ENCODE measurements around the gene PC. TPM values are rescaled to one million over a fixed set of nuclear protein-coding genes. Genes with fewer than 3 reads are reported as not detected.

PC gene
- total and polyA plus RNA-seq, 11 donors, result 2.6 to 22.4 (median 13.1) TPM

DNA sequence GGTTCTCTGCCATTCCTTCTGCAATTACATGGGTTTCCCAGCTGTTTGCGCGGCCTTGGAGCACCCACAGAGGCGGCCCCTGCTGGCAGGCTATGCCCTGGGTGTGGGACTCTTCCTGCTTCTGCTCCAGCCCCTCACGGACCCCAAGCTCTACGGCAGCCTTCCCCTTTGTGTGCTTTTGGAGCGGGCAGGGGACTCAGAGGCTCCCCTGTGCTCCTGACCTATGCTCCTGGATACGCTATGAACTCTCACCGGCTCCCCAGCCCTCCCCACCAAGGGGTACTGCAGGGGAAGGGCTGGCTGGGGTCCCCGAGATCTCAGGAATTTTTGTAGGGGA, 112.3 kb downstream of the PC start:
- TF ChIP-seq POLR2A (IDR thresholded peaks at IDR 0.05), result no peak
- TF ChIP-seq, protein P1, sequence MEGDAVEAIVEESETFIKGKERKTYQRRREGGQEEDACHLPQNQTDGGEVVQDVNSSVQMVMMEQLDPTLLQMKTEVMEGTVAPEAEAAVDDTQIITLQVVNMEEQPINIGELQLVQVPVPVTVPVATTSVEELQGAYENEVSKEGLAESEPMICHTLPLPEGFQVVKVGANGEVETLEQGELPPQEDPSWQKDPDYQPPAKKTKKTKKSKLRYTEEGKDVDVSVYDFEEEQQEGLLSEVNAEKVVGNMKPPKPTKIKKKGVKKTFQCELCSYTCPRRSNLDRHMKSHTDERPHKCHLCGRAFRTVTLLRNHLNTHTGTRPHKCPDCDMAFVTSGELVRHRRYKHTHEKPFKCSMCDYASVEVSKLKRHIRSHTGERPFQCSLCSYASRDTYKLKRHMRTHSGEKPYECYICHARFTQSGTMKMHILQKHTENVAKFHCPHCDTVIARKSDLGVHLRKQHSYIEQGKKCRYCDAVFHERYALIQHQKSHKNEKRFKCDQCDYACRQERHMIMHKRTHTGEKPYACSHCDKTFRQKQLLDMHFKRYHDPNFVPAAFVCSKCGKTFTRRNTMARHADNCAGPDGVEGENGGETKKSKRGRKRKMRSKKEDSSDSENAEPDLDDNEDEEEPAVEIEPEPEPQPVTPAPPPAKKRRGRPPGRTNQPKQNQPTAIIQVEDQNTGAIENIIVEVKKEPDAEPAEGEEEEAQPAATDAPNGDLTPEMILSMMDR (IDR thresholded peaks at IDR 0.05), result no peak
- H3K27me3 ChIP-seq, result no peaks in the 10 kb centered on the region
- DNase-seq (no peak), ATAC-seq (no peak)
- peaks cover 7 to 31% (median 24%) of the 10 kb centered on the region in 12 donors for H3K4me1 ChIP-seq
- H3K36me3 ChIP-seq, result peaks cover 0 to 44% (median 33%) of the 10 kb centered on the region in 9 donors
- intact Hi-C loops (cut with DNase I), result loop anchor here in 1 of 10 donors (10.0 kb wide), 1 partner anchor 251 kb away; the partner anchor contains the start of genes CCDC87 and CCS
- no peaks in the 10 kb centered on the region for H3K9me3 ChIP-seq
- H3K4me3 ChIP-seq, result no peak overlapping the region
- 83 to 90% (median 87%) methylated on average over 8 to 9 of the region's 9 CpGs for WGBS, 4 donors
- H3K27ac ChIP-seq, result no peak overlapping the region

DNA sequence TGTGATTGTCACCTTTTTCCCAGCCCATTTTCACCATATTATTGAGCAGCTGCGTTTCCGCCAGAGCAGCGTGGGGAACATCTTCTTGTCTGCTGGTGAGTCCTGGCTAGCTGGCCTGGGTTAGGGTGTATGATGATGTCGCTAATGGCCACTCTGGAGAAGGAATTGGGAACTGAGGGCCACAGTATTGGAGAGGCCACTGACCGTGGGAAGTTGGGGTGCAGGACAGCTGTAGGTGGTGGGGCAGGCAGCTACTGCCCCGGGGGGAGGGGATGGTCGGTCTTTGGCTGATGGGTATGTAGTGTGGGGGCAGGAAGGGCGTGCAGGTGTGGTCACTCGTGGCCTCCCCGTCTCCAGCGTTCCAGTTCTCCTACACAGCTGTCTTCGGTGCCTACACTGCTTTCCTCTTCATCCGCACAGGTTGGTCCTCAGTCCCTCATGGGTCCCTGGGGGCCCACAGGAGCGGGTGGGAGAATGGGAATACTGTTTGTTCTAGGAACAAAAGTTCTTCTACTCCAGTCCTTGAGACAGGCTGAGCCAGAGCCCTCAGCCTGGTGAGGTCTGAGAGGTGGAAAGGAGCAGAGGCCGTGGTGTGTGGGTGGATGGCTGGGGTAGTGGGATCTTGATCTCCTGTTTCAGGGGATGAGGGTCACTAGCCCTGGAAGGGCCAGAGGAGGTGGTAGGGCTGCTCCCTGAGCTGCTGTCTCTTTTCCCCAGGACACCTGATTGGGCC, 112.9 kb downstream of the PC start:
- DNase-seq, result peak in 1 of 5 donors; percentile 21
- no peak for TF ChIP-seq POLR2A (IDR thresholded peaks at IDR 0.05)
- TF ChIP-seq, protein P1 (IDR thresholded peaks at IDR 0.05), result no peak
- intact Hi-C loops (cut with DNase I), result loop anchor here in 1 of 10 donors (10.0 kb wide), 1 partner anchor 251 kb away; the partner anchor contains the start of genes CCDC87 and CCS
- no peak overlapping the region for H3K4me3 ChIP-seq
- H3K36me3 ChIP-seq, result peaks cover 0 to 44% (median 33%) of the 10 kb centered on the region in 9 donors
- peaks cover 7 to 35% (median 24%) of the 10 kb centered on the region in 12 donors for H3K4me1 ChIP-seq
- H3K27me3 ChIP-seq, result no peaks in the 10 kb centered on the region
- H3K27ac ChIP-seq, result no peak overlapping the region
- no peak for ATAC-seq
- WGBS, 4 donors, result 88 to 92% (median 88%) methylated on average over 15 of the region's 15 CpGs
- H3K9me3 ChIP-seq, result no peaks in the 10 kb centered on the region

DNA sequence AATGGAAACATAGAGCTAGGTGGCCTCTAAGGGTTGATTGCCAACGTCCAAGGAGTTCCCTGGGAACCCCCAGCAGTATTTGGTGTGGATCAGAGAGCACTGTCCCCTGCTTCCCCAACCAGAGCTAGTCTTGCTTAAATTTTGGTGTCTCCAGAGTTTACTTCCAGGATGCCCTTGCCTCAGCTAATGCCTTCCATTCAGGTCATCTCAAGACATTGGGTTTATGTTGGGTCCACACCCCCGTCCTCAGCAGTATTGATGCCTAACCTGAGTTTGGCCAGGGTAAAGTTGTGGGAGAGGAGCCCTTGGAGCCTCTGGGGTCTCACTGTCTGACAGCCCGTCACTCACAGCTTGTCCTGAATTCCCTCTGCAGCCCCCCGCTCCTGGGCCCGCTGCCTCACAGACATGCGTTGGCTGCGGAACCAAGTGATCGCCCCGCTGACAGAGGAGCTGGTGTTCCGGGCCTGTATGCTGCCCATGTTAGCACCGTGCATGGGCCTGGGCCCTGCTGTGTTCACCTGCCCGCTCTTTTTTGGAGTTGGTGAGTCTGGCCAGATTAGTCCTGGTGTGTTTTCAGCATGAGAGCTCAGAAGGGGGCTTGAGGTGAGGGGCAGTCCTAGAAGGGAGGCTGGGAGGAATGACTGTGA, 113.6 kb downstream of the PC start:
- Histone ChIP-seq H3K4me1 (peaks cover 7 to 35% (median 24%) of the 10 kb centered on the region in 12 donors), H3K27me3 (no peaks in the 10 kb centered on the region), H3K36me3 (peaks cover 0 to 51% (median 33%) of the 10 kb centered on the region in 9 donors), H3K27ac (peak overlapping the region in 1 of 12 donors; percentile 97), H3K4me3 (peak overlapping the region in 6 of 12 donors; percentile 81 to 100 (median 94)), H3K9me3 (no peaks in the 10 kb centered on the region)
- intact Hi-C loops (cut with DNase I), result loop anchor here in 1 of 10 donors (10.0 kb wide), 1 partner anchor 250 kb away; the partner anchor contains the start of genes CCDC87 and CCS
- DNase-seq (no peak), ATAC-seq (no peak)
- no peak for TF ChIP-seq POLR2A (IDR thresholded peaks at IDR 0.05)
- TF ChIP-seq, protein P1 (IDR thresholded peaks at IDR 0.05), result no peak
- 87 to 93% (median 90%) methylated on average over 7 to 12 of the region's 12 CpGs for WGBS, 4 donors

All from heart left ventricle (tissue), 16 donors.